Calu3 (cell line): ENCODE data around the gene CPE. TPM values are rescaled to one million over a fixed set of nuclear protein-coding genes. Genes with fewer than 3 reads are reported as not detected.
"Not testable (repeated sequence)": the region's sequence is repeated elsewhere in the genome, so short reads cannot be mapped to it uniquely, and the experiment has no call there.

Experiments used
- BruUV-seq: library from RNA; stranded (reverse); fragments of 400-500 nt; replicated peaks from 2 replicates; lab custom pipeline; 2021; lab: Mats Ljungman, UMichigan
- CTCF ChIA-PET: fragments of 300-600 bp; sonication (Branson Sonifier 250); formaldehyde crosslinking; loops from one replicate; lab custom pipeline; 2022; ENCODE audit warnings: antibody characterized with exemption; lab: Charles Lee
- DNase-seq: peaks from one replicate; pipeline ENCODE4 v3.0.0; 2022
- H3K27ac Mint-ChIP-seq: one replicate; pipeline ENCODE4 v1.8.0; 2022; ENCODE audit warnings: mixed read lengths; ENCODE audit not compliant: unreplicated experiment
- H3K27me3 Mint-ChIP-seq: one replicate; pipeline ENCODE4 v1.8.0; 2022; ENCODE audit warnings: mixed read lengths; ENCODE audit not compliant: unreplicated experiment
- H3K36me3 Mint-ChIP-seq: one replicate; pipeline ENCODE4 v1.8.0; 2022; ENCODE audit warnings: mild to moderate bottlenecking, moderate library complexity, mixed read lengths; ENCODE audit not compliant: insufficient read depth, unreplicated experiment
- H3K4me1 Mint-ChIP-seq: one replicate; pipeline ENCODE4 v1.8.0; 2022; ENCODE audit warnings: mild to moderate bottlenecking, low read depth, mixed read lengths; ENCODE audit not compliant: unreplicated experiment
- H3K4me3 Mint-ChIP-seq: one replicate; pipeline ENCODE4 v1.8.0; 2022; ENCODE audit warnings: mild to moderate bottlenecking, low read depth, moderate library complexity, mixed read lengths; ENCODE audit not compliant: unreplicated experiment
- H3K9me3 Mint-ChIP-seq: one replicate; pipeline ENCODE4 v1.8.0; 2022; ENCODE audit warnings: low read depth, mixed read lengths; ENCODE audit not compliant: unreplicated experiment
- intact Hi-C: fragments of 100-400 bp; cut with micrococcal nuclease; formaldehyde crosslinking; loops from one replicate; pipeline ENCODE4 v1.10.0; 2022; ENCODE audit not compliant: unreplicated experiment
- total RNA-seq: library from RNA; stranded (reverse); gene quantifications from 2 replicates; pipeline ENCODE4 v1.2.3, GENCODE V29; 2022
- TF ChIP-seq, protein P1 (sequence below): fragments of 200-600 bp; IDR thresholded peaks from one replicate; pipeline ENCODE4 v1.8.0; 2022; ENCODE audit warnings: antibody characterized with exemption; ENCODE audit not compliant: unreplicated experiment

The CPE gene
- total RNA-seq, 1 experiment from 2014 or later = 4.7 TPM

DNA sequence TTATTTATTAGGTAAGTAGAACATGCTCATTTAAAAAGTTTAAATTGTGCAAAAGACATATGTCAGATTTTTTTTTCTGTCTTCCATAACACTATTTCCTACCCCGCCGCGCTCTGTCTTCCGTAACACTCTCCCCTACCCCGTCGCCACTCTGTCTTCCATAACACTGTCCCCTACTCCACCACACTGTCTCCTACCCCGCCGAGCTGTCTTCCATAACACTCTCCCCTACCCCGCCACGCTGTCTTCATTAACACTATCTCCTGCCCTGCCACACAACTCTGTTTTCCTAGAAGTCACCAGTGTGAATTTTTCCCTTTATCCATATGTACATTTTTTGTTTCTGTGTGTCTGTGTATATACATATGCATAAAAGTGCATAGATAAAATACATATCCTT is 47.0 kb upstream of the CPE start:
- no peak for DNase-seq
- CTCF ChIA-PET = no interaction called here
- Mint-ChIP-seq H3K36me3 (peaks cover 39% of the 10 kb centered on the region), H3K27ac (peak overlapping the region; percentile 38), H3K27me3 (no peaks in the 10 kb centered on the region), H3K4me3 (no peak overlapping the region), H3K9me3 (no peaks in the 10 kb centered on the region), H3K4me1 (peaks cover 35% of the 10 kb centered on the region)
- intact Hi-C loops = no loop called here
- TF ChIP-seq, protein P1, sequence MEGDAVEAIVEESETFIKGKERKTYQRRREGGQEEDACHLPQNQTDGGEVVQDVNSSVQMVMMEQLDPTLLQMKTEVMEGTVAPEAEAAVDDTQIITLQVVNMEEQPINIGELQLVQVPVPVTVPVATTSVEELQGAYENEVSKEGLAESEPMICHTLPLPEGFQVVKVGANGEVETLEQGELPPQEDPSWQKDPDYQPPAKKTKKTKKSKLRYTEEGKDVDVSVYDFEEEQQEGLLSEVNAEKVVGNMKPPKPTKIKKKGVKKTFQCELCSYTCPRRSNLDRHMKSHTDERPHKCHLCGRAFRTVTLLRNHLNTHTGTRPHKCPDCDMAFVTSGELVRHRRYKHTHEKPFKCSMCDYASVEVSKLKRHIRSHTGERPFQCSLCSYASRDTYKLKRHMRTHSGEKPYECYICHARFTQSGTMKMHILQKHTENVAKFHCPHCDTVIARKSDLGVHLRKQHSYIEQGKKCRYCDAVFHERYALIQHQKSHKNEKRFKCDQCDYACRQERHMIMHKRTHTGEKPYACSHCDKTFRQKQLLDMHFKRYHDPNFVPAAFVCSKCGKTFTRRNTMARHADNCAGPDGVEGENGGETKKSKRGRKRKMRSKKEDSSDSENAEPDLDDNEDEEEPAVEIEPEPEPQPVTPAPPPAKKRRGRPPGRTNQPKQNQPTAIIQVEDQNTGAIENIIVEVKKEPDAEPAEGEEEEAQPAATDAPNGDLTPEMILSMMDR = no peak
- BruUV-seq = no TSS peak

- Mint-ChIP-seq H3K36me3 (peaks cover 42% of the 10 kb centered on the region), H3K27me3 (no peaks in the 10 kb centered on the region), H3K9me3 (no peaks in the 10 kb centered on the region), H3K27ac (peak overlapping the region; percentile 38), H3K4me3 (no peak overlapping the region), H3K4me1 (peaks cover 35% of the 10 kb centered on the region)
- no peak for DNase-seq
- TF ChIP-seq, protein P1 = no peak
- intact Hi-C loops = no loop called here
- CTCF ChIA-PET = no interaction called here
- no TSS peak for BruUV-seq
Observed at GRCh38 chr4:165332502-165332901, 46.3 kb upstream of the CPE start.

DNA sequence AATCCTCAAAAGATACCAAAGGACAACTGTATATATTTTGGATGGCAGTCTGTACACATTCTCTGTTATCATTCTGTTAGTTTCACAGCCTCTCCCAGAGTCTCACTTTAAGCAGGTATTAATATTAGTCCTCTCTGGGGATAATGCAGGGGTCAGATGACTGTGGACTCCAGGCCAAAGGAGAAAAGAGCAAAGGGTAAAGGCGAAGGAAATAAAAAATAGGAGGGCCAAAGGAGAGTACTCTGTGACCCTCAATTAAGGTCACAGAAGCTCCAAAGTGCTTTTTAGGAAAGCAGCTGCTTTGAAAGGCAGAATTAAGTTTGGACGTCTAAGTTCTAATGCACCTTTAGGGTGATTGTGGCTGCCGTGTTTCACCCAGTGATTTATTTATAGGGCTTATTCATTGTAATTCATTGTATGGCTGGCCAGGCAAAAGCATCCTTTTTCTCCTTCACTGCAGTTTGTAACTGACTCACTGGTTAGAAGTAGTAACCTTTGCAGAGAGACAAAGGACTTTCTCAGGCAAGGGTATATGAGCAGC is 43.6 kb upstream of the CPE start:
- TF ChIP-seq, protein P1 = no peak
- Mint-ChIP-seq H3K36me3 (peaks cover 43% of the 10 kb centered on the region), H3K27me3 (no peaks in the 10 kb centered on the region), H3K27ac (peak overlapping the region; percentile 79), H3K4me3 (no peak overlapping the region), H3K4me1 (peaks cover 35% of the 10 kb centered on the region), H3K9me3 (no peaks in the 10 kb centered on the region)
- no peak for DNase-seq
- CTCF ChIA-PET = no interaction called here
- intact Hi-C loops = no loop called here
- no TSS peak for BruUV-seq

DNA sequence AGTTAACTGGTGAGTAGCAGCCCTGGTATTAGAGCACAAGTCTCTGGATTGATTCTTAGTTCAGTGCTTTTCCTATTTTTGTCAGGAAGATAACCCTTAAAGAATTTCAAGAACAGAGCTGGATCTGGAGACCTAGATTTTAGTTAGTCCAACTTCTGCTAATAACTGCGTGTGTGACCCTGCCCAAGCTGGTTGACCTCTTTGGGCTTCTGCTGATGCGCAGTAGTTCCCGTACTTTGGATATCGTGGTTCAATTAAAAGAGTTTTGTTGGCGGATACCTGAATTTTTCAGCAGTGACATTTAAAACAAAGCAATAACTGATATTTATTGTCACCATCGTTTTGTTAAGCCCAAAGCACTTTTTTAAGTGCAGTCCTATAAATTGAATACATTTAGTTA is 42.1 kb upstream of the CPE start:
- no peak overlapping the region for H3K4me3 Mint-ChIP-seq
- CTCF ChIA-PET = no interaction called here
- BruUV-seq = no TSS peak
- TF ChIP-seq, protein P1 = no peak
- no peaks in the 10 kb centered on the region for H3K9me3 Mint-ChIP-seq
- intact Hi-C loops = no loop called here
- H3K27me3 Mint-ChIP-seq = no peaks in the 10 kb centered on the region
- peaks cover 28% of the 10 kb centered on the region for H3K36me3 Mint-ChIP-seq
- no peak overlapping the region for H3K27ac Mint-ChIP-seq
- no peak for DNase-seq
- peaks cover 20% of the 10 kb centered on the region for H3K4me1 Mint-ChIP-seq

GRCh38 chr4:165342340-165342739 is 36.5 kb upstream of the CPE start:
- H3K27me3 Mint-ChIP-seq, H3K27ac Mint-ChIP-seq, H3K4me3 Mint-ChIP-seq, intact Hi-C loops, H3K36me3 Mint-ChIP-seq, CTCF ChIA-PET, H3K9me3 Mint-ChIP-seq, DNase-seq, H3K4me1 Mint-ChIP-seq: not testable (repeated sequence)
- TSS peak; percentile 48 for BruUV-seq
